ENCODE results near the gene MACROD2.
A peak's percentile ranks its signal among the peaks of the same experiment; 100 is the strongest.

Gene MACROD2

GRCh38 chr20:15865553-15865952 lies 1870.2 kb downstream of the MACROD2 start:
- DNase-seq (ENCODE audit: low spot score) = no peak

GRCh38 chr20:15866916-15867730 lies 1871.8 kb downstream of the MACROD2 start:
- DNase-seq (ENCODE audit: low spot score) = no peak

GRCh38 chr20:15867899-15868298 lies 1872.6 kb downstream of the MACROD2 start:
- DNase-seq (ENCODE audit: low spot score) = no peak

- peak; percentile 39 for DNase-seq (ENCODE audit: low spot score)
These were observed 1880.1 kb downstream of the MACROD2 start for GRCh38 chr20:15875446-15875845.

GRCh38 chr20:15882553-15882952 lies 1887.2 kb downstream of the MACROD2 start:
- peak; percentile 17 for DNase-seq (ENCODE audit: low spot score)

GRCh38 chr20:15886250-15886649 lies 1890.9 kb downstream of the MACROD2 start:
- no peak for DNase-seq (ENCODE audit: low spot score)

GRCh38 chr20:15887387-15887786 lies 1892.1 kb downstream of the MACROD2 start:
- DNase-seq (ENCODE audit: low spot score) = no peak

- no peak for DNase-seq (ENCODE audit: low spot score)
These were observed 1893.7 kb downstream of the MACROD2 start for GRCh38 chr20:15889061-15889460.

- DNase-seq (ENCODE audit: low spot score) = no peak
These were observed 1894.4 kb downstream of the MACROD2 start for GRCh38 chr20:15889514-15890256.

- no peak for DNase-seq (ENCODE audit: low spot score)
These were observed 1895.2 kb downstream of the MACROD2 start for GRCh38 chr20:15890407-15890982.

GRCh38 chr20:15895126-15895525 lies 1899.8 kb downstream of the MACROD2 start:
- no peak for DNase-seq (ENCODE audit: low spot score)

- DNase-seq (ENCODE audit: low spot score) = no peak
These were observed 1900.3 kb downstream of the MACROD2 start for GRCh38 chr20:15895560-15896084.

GRCh38 chr20:15899967-15900366 lies 1904.7 kb downstream of the MACROD2 start:
- no peak for DNase-seq (ENCODE audit: low spot score)

- peak; percentile 8 for DNase-seq (ENCODE audit: low spot score)
These were observed 1905.1 kb downstream of the MACROD2 start for GRCh38 chr20:15900443-15900842.

GRCh38 chr20:15902493-15902892 lies 1907.2 kb downstream of the MACROD2 start:
- DNase-seq (ENCODE audit: low spot score) = no peak

GRCh38 chr20:15905661-15906060 lies 1910.3 kb downstream of the MACROD2 start:
- no peak for DNase-seq (ENCODE audit: low spot score)

GRCh38 chr20:15909995-15910394 lies 1914.7 kb downstream of the MACROD2 start:
- no peak for DNase-seq (ENCODE audit: low spot score)

- no peak for DNase-seq (ENCODE audit: low spot score)
These were observed 1916.3 kb downstream of the MACROD2 start for GRCh38 chr20:15911581-15911980.

GRCh38 chr20:15913391-15914025 lies 1918.2 kb downstream of the MACROD2 start:
- no peak for DNase-seq (ENCODE audit: low spot score)

- DNase-seq (ENCODE audit: low spot score) = no peak
These were observed 1921.3 kb downstream of the MACROD2 start for GRCh38 chr20:15916623-15917022.

GRCh38 chr20:15917283-15917682 lies 1922.0 kb downstream of the MACROD2 start:
- no peak for DNase-seq (ENCODE audit: low spot score)

- DNase-seq (ENCODE audit: low spot score) = no peak
These were observed 1923.3 kb downstream of the MACROD2 start for GRCh38 chr20:15918631-15919030.

Measured in kidney tubule cell (primary cell).